T-helper 1 cell (primary cell): ENCODE measurements around the gene TMEM233.

ENCODE experiments used
- DNase-seq, 5 donors: peaks; one replicate each; pipeline ENCODE4 v3.0.0-alpha.2; 2012 to 2020
- total RNA-seq, 4 donors: gene quantifications; one replicate each; lab custom pipeline; 2026; lab: John Stamatoyannopoulos, UW

TMEM233 gene
- 0 reads per million in 4 donors for total RNA-seq

DNA sequence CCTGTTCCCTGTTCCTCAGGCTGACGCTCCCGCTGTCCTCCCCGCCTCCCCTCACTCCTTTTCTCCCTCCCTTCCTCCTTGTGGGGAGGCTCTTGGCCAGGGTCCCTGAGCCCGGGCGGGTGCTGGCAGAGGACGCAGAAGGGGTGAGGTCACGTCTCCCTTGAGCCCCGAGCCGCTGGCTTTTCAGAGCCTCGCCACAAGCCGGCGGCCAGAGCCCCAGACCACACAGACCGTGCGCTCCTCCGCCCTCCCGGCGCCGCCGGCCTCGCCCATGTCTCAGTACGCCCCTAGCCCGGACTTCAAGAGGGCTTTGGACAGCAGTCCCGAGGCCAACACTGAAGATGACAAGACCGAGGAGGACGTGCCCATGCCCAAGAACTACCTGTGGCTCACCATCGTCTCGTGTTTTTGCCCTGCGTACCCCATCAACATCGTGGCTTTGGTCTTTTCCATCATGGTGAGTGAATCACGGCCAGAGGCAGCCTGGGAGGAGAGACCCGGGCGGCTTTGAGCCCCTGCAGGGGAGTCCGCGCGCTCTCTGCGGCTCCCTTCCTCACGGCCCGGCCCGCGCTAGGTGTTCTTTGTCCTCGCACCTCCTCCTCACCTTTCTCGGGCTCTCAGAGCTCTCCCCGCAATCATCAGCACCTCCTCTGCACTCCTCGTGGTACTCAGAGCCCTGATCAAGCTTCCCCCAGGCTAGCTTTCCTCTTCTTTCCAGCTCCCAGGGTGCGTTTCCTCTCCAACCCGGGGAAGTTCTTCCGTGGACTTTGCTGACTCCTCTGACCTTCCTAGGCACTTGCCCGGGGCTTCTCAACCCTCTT lies at the start of gene TMEM233:
TMEM233 (plus strand) TSS at position 197 of the 821 bp plus-strand sequence; CDS start at position 272, 75 bp downstream.
- DNase-seq, result no peak

DNA sequence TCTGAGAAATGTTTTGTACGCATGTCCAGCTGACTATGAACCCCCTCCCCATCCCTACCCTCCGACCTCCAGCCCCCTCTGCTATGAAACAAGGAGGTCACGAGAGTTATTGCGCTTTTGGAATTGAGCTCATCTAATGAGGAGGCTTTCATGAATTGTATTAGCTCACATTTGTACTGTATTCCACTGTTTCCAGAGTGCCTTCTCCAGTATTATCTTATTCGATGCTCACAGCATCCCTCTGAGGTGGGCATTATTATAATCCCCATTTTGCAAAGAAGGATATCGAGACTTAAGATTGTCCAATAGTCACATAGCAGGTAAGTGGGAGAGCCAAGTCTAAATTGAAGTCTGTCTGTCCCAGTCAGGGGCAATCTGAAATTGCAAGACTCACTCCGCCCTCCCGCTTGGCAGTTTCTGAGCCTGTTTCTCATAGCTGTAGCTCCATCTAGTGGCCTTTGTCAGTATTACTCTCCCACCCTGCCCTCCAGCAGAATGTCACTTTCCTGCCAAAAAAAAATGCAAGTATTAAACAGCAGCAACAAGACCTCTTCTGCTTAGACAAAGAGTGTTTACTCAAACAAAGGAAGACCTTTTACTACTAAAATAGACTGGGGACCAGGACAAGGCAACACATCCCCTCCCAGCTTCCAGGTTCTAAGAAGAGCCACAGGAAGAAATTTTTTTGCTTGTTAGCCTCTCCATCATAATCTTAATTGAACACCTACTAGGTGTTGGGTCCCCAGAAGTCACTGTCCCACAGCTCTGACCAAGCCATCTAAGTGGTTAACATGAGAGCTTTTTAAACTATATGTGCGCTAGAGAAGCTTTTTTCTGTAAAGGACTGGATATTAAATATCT lies 48.6 kb upstream of the TMEM233 start:
- DNase-seq, result peak in 4 of 5 donors; percentile 14 to 46 (median 33)

- no peak for DNase-seq
Observed at GRCh38 chr12:119546340-119546739, 47.2 kb upstream of the TMEM233 start.

DNA sequence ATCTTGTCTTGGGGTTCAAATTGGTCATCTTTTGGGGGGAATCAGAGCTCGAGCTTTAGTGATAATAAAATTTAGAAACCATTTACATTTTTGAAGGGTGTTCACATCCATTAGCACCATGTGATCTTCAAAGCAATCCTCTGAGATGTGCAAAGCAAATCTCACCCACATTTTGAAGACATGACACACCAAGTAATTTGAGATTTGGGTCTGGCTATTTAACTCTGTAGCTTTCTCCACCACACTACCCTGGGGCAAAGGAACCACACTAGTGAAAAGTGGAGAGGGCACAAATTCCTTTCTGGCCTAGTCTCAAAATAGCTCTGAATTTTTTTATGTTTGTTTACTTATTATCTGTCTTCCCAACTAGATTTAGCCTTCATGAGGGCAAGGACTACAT lies 46.6 kb upstream of the TMEM233 start:
- no peak for DNase-seq

DNA sequence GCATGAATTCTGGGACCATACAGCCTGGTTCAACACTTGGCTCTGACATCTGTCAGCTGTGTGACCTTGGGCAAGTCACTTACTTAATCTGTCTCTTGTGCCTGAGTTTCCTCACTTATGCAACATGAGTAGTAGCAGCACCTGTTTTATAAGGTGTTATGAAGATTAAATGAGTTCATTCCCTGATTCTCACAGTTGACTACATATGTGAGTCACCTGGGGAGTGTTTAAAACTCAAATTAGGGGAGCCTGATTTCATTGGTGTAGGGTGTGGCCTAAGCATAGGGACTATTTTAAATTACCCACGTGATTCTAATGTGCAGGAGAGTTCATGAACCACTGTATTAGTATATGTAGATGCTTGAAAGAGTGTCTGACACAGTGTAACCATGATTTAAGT lies 36.7 kb upstream of the TMEM233 start:
- DNase-seq, result no peak

DNA sequence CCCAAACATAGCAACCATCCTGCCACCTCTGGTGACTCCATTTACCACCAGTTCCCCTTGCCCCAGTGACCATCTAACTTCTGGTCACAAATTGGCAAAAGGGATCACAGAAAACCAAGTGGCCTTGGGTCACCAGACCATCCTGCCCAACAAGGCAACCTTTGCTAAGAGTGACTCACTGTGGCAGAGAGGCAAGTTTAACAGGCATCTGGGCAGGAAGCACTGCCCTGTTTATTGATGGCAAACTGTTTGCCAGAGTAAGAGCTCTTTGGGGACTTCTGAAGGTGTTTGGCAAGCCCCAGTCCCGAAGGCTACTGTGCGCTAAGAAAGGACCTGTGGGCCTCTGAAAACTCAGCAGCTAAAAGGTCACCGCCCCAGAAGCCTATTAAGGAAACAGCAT lies 28.2 kb upstream of the TMEM233 start:
- no peak for DNase-seq

DNA sequence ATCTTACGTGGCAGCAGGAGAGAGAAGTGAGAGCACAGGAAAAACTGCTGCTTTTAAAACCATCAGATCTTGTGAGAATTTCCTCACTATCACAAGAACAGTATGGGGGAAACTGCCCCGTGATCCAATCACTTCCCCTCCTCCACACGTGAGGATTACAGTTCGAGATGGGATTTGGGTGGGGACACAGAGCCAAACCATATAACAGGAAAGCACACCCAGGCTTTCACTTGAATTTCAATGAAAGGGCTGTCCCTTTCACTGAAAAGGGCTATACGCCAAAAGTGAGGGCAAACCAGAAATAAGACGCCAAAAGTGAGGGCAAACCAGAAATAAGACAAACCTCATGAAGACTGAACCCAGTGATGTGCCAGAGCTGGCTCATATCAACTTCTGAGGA lies 22.8 kb upstream of the TMEM233 start:
- DNase-seq, result no peak

DNA sequence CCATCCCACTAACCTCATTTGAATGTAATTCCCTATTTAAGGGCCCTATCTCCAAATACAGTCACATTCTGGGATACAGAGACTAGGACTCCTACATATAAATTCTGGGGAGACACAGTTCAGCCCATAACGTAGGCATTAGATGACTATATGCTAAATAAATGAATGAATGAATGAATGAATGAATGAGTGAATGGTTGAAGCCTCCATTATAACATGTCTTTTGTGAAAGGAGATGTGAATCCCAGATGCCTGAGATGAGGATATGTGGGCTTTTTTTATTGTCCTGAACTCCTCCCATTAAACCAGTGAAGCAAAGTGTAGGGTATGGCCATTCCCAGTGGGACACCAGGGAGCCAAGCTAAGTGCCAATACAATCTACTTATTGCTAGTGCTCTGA lies 20.5 kb upstream of the TMEM233 start:
- DNase-seq, result no peak

- no peak for DNase-seq
Observed at GRCh38 chr12:119574255-119574654, 19.3 kb upstream of the TMEM233 start.

DNA sequence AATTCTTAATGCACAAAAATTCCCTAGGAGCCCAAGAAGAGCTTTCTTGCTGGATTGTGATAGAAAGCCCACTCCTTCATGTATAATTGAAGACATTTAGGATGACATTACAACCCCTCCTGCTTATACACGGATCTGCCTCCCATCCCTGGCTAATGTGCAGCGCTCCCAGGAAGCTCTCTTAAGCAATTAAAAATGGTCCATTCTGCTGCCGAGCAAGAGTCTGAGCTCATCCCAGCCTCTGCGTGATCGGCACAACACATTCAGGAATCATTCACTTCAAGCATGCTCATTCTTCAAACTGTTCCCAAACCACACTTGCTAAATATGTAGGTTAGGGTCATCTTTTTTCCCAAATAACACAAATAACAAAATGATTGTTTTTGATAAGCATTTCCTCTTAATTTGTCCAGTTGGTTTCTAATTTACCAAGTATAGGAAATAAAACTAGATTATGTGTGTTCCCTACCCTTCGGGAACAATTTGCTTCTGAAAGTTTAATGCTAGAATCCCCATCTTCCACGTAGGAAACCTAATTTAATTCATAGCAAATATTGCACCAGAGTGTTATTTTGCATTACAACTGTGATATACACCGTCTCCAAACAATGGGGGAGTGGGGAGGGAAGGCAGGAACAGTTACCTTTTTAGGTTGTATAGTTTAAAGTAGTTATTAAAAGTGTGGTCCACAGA lies 17.3 kb upstream of the TMEM233 start:
- no peak for DNase-seq

GRCh38 chr12:119576915-119577314 lies 16.7 kb upstream of the TMEM233 start:
- DNase-seq, result no peak

- no peak for DNase-seq
Observed at GRCh38 chr12:119578112-119578511, 15.5 kb upstream of the TMEM233 start.

DNA sequence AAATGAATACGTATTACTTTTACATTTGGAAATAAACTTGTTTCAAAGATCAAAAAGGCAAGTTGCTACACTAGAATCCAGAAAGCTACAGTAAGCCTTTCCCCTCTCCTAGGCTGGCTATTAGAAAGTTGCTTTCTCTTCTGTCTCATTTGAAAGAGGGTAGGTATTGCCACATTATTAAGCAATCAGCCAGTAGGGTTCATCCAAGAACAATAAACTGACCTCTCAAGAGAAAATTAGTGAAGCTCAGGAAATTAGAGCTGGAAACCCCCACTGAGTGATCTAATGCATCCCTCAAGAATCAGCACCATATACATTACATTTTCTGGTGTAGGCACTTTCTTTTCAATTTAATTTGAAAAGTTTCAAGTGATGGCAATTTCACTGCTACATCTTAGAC lies 4.5 kb upstream of the TMEM233 start:
- DNase-seq, result no peak

GRCh38 chr12:119589634-119590033 lies 3.9 kb upstream of the TMEM233 start:
- DNase-seq, result no peak

- DNase-seq, result no peak
Observed at GRCh38 chr12:119592232-119592631, 1.3 kb upstream of the TMEM233 start.

- no peak for DNase-seq
Observed at GRCh38 chr12:119594399-119594730, 791 bp downstream of the TMEM233 start.

GRCh38 chr12:119594772-119595445 lies 1.3 kb downstream of the TMEM233 start:
- DNase-seq, result no peak

DNA sequence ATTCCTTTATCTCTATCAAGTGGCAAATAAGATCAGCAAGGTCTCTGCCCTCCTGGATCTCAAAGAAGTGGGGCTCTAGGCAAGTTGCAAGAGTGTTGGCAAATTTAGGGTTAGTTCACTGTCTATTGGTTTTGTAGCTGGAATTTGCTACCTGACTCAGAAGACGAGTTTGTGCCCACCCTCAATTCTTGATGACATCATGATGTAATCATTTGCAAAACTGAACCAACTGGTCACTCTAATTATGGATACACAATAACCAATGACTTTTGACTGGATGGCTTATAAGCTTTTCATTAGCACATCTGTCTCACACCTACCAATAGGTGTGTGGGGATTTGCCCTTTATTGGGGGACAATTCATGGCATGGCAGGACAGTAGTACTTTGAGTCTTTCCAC lies 4.6 kb downstream of the TMEM233 start:
- DNase-seq, result no peak

GRCh38 chr12:119601877-119602733 lies 8.5 kb downstream of the TMEM233 start:
- DNase-seq, result no peak

- DNase-seq, result no peak
Observed at GRCh38 chr12:119602734-119603094, 9.1 kb downstream of the TMEM233 start.

- no peak for DNase-seq
Observed at GRCh38 chr12:119603767-119604166, 10.2 kb downstream of the TMEM233 start.

DNA sequence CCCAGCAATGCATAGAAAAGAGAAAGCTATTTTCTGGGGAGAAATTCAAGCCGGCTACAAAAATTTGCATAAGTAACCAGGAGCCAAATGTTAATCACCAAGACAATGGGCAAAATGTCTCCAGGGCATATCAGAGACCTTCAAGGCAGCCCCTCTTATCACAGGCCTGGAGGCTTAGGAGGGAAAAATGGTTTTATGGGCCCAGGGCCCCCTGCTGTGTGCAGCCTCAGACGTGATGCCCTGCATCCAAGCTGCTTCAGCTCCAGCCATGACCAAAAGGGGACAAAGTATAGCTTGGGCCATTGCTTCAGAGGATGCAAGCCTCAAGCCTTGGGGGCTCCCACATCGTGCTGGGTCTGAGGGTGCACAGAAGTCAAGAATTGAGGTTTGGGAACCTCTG lies 15.8 kb downstream of the TMEM233 start:
- DNase-seq, result no peak
